Measurements from ENCODE around the gene CCDC92B. TPM values are rescaled to one million over a fixed set of nuclear protein-coding genes. Genes with fewer than 3 reads are reported as not detected.

Gene CCDC92B
- total and polyA plus RNA-seq, 9 donors: 0.07 to 1.1 (median 0.18) TPM

DNA sequence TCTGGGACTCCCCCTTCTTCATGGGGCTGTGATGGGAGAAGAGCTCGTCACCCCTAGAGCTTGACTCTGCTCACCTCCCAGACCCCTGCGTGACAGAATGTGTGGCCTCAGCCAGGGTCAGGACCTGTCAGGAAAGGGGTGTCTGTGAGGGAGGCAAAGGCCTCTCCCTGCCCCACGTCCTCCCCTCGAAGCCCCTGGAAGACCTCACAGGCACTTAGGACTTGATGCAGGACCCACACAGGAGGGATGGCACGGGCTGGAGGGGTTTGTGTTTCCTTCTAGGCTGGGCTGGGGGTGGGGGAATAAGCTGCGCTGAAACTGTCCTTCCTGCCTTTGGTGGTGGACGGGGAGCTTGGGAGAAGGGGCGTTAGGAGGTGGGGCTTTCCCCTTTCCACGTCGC, 26.8 kb downstream of the CCDC92B start:
- Histone ChIP-seq H3K4me1 (ENCODE audit: insufficient read depth) (peaks cover 1% of the 10 kb centered on the region), H3K36me3 (no peaks in the 10 kb centered on the region), H3K9me3 (no peaks in the 10 kb centered on the region), H3K27ac (no peak overlapping the region), H3K4me3 (no peak overlapping the region), H3K27me3 (no peaks in the 10 kb centered on the region)
- intact Hi-C loops (cut with DNase I): no loop called here
- DNase-seq: no peak
- TF ChIP-seq, protein P1, sequence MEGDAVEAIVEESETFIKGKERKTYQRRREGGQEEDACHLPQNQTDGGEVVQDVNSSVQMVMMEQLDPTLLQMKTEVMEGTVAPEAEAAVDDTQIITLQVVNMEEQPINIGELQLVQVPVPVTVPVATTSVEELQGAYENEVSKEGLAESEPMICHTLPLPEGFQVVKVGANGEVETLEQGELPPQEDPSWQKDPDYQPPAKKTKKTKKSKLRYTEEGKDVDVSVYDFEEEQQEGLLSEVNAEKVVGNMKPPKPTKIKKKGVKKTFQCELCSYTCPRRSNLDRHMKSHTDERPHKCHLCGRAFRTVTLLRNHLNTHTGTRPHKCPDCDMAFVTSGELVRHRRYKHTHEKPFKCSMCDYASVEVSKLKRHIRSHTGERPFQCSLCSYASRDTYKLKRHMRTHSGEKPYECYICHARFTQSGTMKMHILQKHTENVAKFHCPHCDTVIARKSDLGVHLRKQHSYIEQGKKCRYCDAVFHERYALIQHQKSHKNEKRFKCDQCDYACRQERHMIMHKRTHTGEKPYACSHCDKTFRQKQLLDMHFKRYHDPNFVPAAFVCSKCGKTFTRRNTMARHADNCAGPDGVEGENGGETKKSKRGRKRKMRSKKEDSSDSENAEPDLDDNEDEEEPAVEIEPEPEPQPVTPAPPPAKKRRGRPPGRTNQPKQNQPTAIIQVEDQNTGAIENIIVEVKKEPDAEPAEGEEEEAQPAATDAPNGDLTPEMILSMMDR (IDR thresholded peaks at IDR 0.05): no peak
- TF ChIP-seq POLR2A (IDR thresholded peaks at IDR 0.05): no peak
- TF ChIP-seq EP300 (IDR thresholded peaks at IDR 0.05): no peak
- WGBS, 3 donors: 32 to 43% (median 35%) methylated on average over 10 of the region's 10 CpGs

DNA sequence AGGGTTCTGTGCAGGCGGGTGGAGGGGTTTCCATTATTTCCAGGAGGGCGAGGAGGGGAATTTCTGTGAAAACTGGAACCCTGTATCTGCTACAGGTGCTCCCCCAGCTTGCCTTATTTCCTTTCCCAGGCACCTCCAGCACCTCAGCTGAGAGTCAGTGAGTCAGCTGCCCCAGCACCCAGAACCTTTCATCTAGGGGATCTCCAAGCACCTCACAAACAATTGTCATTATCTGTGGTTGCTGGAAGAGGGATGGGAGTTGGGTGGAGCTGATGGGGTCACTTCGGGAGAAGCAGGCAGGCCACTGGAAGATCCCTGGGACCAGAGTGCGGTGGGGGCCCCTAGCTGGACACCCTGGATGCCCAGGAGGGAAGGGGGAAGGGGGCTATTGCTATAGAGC, 27.8 kb downstream of the CCDC92B start:
- Histone ChIP-seq H3K4me1 (ENCODE audit: insufficient read depth) (peaks cover 1% of the 10 kb centered on the region), H3K27ac (no peak overlapping the region), H3K36me3 (no peaks in the 10 kb centered on the region), H3K4me3 (no peak overlapping the region), H3K27me3 (no peaks in the 10 kb centered on the region), H3K9me3 (no peaks in the 10 kb centered on the region)
- TF ChIP-seq EP300 (IDR thresholded peaks at IDR 0.05) (no peak), POLR2A (IDR thresholded peaks at IDR 0.05) (no peak)
- TF ChIP-seq, protein P1 (IDR thresholded peaks at IDR 0.05): no peak
- intact Hi-C loops (cut with DNase I): no loop called here
- WGBS, 3 donors: 53 to 74% (median 56%) methylated on average over 4 of the region's 4 CpGs
- no peak for DNase-seq

DNA sequence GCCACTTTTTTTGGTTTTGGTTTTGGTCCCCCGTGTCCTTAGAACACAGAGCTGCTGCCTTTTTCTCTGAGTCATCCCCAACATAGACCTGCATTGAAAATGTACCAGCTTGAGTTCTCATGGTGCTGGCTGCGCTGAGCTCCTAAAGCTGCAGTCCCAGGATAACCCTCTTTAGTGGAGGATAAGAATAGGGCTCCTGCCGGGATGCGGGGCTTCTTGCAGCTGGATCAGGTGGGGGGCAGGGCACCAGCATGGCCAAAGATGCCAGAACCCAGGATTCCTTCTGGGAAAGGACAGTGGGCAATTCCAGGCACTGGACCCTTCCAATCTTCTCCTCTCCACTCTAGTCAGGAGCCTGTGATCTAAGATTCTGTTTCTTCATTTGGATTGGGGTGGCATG, 29.6 kb downstream of the CCDC92B start:
- H3K27me3 ChIP-seq: no peaks in the 10 kb centered on the region
- no peak overlapping the region for H3K4me3 ChIP-seq
- H3K4me1 ChIP-seq (ENCODE audit: insufficient read depth): peaks cover 1% of the 10 kb centered on the region
- no peak for DNase-seq
- WGBS, 3 donors: 62 to 72% (median 69%) methylated on average over 4 of the region's 4 CpGs
- TF ChIP-seq, protein P1 (IDR thresholded peaks at IDR 0.05): no peak
- TF ChIP-seq POLR2A (IDR thresholded peaks at IDR 0.05) (no peak), EP300 (IDR thresholded peaks at IDR 0.05) (no peak)
- H3K36me3 ChIP-seq: no peaks in the 10 kb centered on the region
- H3K9me3 ChIP-seq: no peaks in the 10 kb centered on the region
- H3K27ac ChIP-seq: no peak overlapping the region
- intact Hi-C loops (cut with DNase I): no loop called here

DNA sequence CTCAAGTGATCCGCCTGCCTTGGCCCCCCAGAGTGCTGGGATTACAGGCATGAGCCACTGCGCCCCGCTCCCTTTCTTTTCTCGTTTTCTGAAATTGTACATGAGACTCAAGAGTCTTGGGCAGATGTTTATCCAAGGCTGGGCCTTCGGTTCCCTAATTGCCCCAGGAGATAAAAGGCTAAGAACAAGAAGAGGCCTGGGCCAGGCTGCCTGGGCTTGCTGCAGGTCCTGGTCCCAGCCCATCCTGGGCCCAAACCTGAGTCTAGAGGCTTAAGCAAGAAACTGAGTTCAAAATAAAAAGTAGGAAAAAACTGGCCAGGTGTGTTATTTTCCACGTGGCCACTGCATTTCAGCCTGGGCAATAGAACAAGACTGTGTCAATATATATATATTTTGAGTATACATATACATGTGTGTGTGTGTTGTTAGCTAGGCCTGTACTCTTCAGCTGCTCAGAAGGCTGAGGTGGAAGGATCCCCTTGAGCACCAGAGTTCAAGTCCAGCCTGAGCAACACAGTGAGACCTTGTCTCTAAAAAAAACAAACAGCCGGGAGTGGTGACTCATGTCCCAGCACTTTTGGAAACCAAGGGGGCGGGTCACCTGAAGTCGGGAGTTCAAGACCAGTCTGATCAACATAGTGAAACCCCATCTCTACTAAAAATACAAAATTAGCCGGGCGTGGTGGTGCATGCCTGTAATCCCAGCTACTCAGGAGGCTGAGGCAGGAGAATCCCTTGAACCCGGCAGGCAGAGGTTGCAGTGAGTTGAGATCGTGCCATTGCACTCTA, 31.1 kb downstream of the CCDC92B start:
- intact Hi-C loops (cut with DNase I): no loop called here

More for the DNA sequence above, 31.1 kb downstream of the CCDC92B start:
- no peak for DNase-seq
- TF ChIP-seq, protein P1 (IDR thresholded peaks at IDR 0.05): no peak
- TF ChIP-seq EP300 (IDR thresholded peaks at IDR 0.05) (no peak), POLR2A (IDR thresholded peaks at IDR 0.05) (no peak)
- Histone ChIP-seq H3K4me3 (no peak overlapping the region), H3K27ac (no peak overlapping the region), H3K9me3 (no peaks in the 10 kb centered on the region), H3K4me1 (ENCODE audit: insufficient read depth) (no peaks in the 10 kb centered on the region), H3K27me3 (no peaks in the 10 kb centered on the region), H3K36me3 (no peaks in the 10 kb centered on the region)
- WGBS, 3 donors: 68 to 79% (median 74%) methylated on average over 13 of the region's 13 CpGs

Measured in ovary (tissue), 9 donors.